Astrocyte (in vitro differentiated cells and primary cell): ENCODE results near the gene BOD1. TPM values are rescaled to one million over a fixed set of nuclear protein-coding genes. Genes with fewer than 3 reads are reported as not detected.

Experiments used
- DNase-seq: peaks from one replicate; pipeline ENCODE4 v3.0.0-alpha.2; 2010; ENCODE audit warnings: low read depth
- FAIRE-seq: peaks from 2 replicates; lab custom pipeline; 2011; peaks lifted over from hg19 to GRCh38; lab: Jason Lieb, UNC
- H2AFZ ChIP-seq: 2 replicates; pipeline ENCODE4 v1.6.0; 2012; ENCODE audit warnings: low read depth, low read length, inconsistent platforms
- H3K27ac ChIP-seq: 2 replicates; pipeline ENCODE4 v1.5.1; 2011; ENCODE audit warnings: low read depth, low read length, inconsistent platforms
- H3K27me3 ChIP-seq: 2 replicates; pipeline ENCODE4 v1.6.0; 2011; ENCODE audit warnings: low read length, inconsistent platforms; ENCODE audit not compliant: insufficient read depth
- H3K36me3 ChIP-seq: 2 replicates; pipeline ENCODE4 v1.5.1; 2011; ENCODE audit warnings: low read length, inconsistent platforms; ENCODE audit not compliant: insufficient read depth
- H3K4me1 ChIP-seq: 2 replicates; pipeline ENCODE4 v1.5.1; 2011; ENCODE audit warnings: low read length, inconsistent platforms; ENCODE audit not compliant: insufficient read depth
- H3K4me2 ChIP-seq: 2 replicates; pipeline ENCODE4 v1.6.0; 2012; ENCODE audit warnings: low read length, inconsistent platforms
- H3K4me3 ChIP-seq: 2 replicates; pipeline ENCODE4 v1.5.1; 2011; ENCODE audit warnings: low read depth, mild to moderate bottlenecking, low read length, inconsistent platforms; ENCODE audit not compliant: insufficient read depth
- H3K79me2 ChIP-seq: 2 replicates; pipeline ENCODE4 v1.6.0; 2012; ENCODE audit warnings: mild to moderate bottlenecking, low read length, inconsistent platforms; ENCODE audit not compliant: insufficient read depth
- H3K9ac ChIP-seq: 2 replicates; pipeline ENCODE4 v1.6.0; 2012; ENCODE audit warnings: mild to moderate bottlenecking, low read length, inconsistent platforms
- H3K9me3 ChIP-seq: 2 replicates; pipeline ENCODE4 v1.5.1; 2012; ENCODE audit warnings: low read depth, mild to moderate bottlenecking, low read length, inconsistent platforms; ENCODE audit not compliant: insufficient read depth
- H4K20me1 ChIP-seq: 2 replicates; pipeline ENCODE4 v1.6.0; 2012; ENCODE audit warnings: low read length, inconsistent platforms; ENCODE audit not compliant: insufficient read depth
- H3K27ac Mint-ChIP-seq: one replicate; pipeline ENCODE4 v1.8.0; 2021; ENCODE audit warnings: mild to moderate bottlenecking, mixed read lengths; ENCODE audit not compliant: unreplicated experiment
- H3K27me3 Mint-ChIP-seq: one replicate; pipeline ENCODE4 v1.8.0; 2021; ENCODE audit warnings: low read depth, mixed read lengths; ENCODE audit not compliant: unreplicated experiment
- H3K36me3 Mint-ChIP-seq: one replicate; pipeline ENCODE4 v1.8.0; 2021; ENCODE audit warnings: low read depth, mixed read lengths; ENCODE audit not compliant: unreplicated experiment
- H3K4me1 Mint-ChIP-seq: one replicate; pipeline ENCODE4 v1.8.0; 2021; ENCODE audit warnings: low read depth, mixed read lengths; ENCODE audit not compliant: unreplicated experiment
- H3K4me3 Mint-ChIP-seq: one replicate; pipeline ENCODE4 v1.8.0; 2021; ENCODE audit warnings: mild to moderate bottlenecking, moderate library complexity, mixed read lengths; ENCODE audit not compliant: unreplicated experiment
- H3K9me3 Mint-ChIP-seq: one replicate; pipeline ENCODE4 v1.8.0; 2021; ENCODE audit warnings: mild to moderate bottlenecking, mixed read lengths; ENCODE audit not compliant: unreplicated experiment
- EZH2 ChIP-seq: IDR thresholded peaks from 2 replicates; pipeline ENCODE4 v1.6.1; 2012; ENCODE audit warnings: mild to moderate bottlenecking, low read length, inconsistent platforms; ENCODE audit not compliant: insufficient read depth
- total RNA-seq: library from RNA; stranded (reverse); gene quantifications from 2 replicates; pipeline ENCODE4 v1.2.1, GENCODE V29; 2021
- TF ChIP-seq, protein P1 (sequence below): IDR thresholded peaks from 2 replicates; pipeline ENCODE4 v1.5.1; 2011; ENCODE audit warnings: low read depth, mild to moderate bottlenecking, inconsistent platforms, low read length, moderate library complexity; ENCODE audit not compliant: insufficient read depth

Gene BOD1
- total RNA-seq, 1 donor from 2014 or later, result 76.8 TPM

DNA sequence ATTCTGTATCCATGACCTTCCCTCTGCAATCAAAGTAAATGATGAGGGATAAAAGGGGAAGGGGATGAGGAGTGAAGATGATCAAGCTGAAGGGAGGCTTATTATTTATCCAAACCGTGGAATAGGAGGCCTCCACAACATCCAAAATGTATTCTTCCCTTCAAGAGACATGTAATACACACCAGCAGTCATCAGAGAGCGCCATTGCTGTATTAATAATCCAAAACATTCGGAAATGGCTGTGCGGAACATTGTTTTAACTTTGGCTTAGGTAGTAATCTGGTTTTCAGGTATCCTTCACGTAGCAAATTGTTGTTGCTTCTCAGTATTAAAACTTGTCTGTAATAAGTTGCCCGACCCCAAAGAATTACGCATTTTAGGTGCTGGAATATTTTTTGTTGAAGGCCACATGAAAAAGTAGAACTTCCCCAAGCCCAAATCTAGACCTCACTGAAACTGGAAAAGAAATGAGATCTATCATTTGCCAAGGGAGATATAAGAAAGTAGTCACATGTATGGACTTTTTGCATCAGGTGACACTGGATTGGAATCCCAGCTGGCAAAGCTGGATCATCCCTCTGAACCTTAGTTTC lies 2.6 kb upstream of the BOD1 start:
- Histone ChIP-seq H3K36me3 (no peaks in the 10 kb centered on the region), H3K9ac (no peak overlapping the region), H3K9me3 (no peaks in the 10 kb centered on the region), H3K79me2 (peaks cover 19% of the 10 kb centered on the region), H3K27me3 (no peaks in the 10 kb centered on the region), H2AFZ (no peak overlapping the region), H3K4me1 (peaks cover 14% of the 10 kb centered on the region), H3K27ac (no peak overlapping the region), H3K4me3 (no peak overlapping the region), H4K20me1 (peaks cover 18% of the 10 kb centered on the region), H3K4me2 (no peak overlapping the region)
- Mint-ChIP-seq H3K4me3 (no peak overlapping the region), H3K4me1 (peaks cover 13% of the 10 kb centered on the region), H3K9me3 (no peaks in the 10 kb centered on the region), H3K27ac (no peak overlapping the region), H3K36me3 (no peaks in the 10 kb centered on the region), H3K27me3 (no peaks in the 10 kb centered on the region)
- TF ChIP-seq, protein P1, sequence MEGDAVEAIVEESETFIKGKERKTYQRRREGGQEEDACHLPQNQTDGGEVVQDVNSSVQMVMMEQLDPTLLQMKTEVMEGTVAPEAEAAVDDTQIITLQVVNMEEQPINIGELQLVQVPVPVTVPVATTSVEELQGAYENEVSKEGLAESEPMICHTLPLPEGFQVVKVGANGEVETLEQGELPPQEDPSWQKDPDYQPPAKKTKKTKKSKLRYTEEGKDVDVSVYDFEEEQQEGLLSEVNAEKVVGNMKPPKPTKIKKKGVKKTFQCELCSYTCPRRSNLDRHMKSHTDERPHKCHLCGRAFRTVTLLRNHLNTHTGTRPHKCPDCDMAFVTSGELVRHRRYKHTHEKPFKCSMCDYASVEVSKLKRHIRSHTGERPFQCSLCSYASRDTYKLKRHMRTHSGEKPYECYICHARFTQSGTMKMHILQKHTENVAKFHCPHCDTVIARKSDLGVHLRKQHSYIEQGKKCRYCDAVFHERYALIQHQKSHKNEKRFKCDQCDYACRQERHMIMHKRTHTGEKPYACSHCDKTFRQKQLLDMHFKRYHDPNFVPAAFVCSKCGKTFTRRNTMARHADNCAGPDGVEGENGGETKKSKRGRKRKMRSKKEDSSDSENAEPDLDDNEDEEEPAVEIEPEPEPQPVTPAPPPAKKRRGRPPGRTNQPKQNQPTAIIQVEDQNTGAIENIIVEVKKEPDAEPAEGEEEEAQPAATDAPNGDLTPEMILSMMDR, result peak; percentile 85
- no peak for TF ChIP-seq EZH2
- no peak for FAIRE-seq
- DNase-seq, result peak; percentile 18

DNA sequence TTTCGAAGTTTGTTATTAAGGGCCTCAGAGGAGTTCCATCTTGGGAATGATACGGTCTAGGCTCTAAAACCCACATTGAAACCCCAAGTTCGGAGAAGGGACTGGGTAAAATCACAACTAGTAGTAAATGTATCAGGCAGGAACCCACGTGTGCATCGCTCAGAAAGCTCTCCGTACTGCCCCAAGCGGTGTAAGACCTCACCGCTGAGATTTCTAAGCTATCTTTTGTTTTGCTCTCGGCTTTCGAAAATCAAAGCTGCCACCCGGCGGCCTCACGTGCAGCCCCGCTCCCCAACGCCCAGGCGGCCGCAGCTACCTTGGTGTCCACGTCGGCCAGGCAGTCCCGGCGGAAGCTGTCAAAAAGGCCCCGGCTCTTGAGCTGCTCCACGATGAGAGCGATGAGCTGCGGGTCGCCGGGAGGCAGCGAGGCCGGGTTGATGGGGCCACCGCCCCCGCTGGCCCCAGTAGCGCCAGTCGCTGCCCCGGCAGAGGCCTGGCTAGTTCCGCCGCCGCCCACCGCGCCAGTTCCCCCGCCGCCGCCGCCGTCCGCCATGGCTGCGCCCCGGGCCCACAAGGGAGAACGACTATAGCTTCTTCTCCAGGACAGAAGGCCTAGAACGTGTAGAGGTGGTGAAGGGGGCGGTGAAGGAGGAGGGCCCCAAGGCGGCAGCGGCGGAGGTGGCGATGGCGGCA lies 420 bp downstream of the BOD1 start:
- Histone ChIP-seq H4K20me1 (peaks cover 48% of the 10 kb centered on the region), H3K9me3 (no peaks in the 10 kb centered on the region), H3K27me3 (no peaks in the 10 kb centered on the region), H3K4me1 (peaks cover 14% of the 10 kb centered on the region), H3K79me2 (peaks cover 49% of the 10 kb centered on the region), H3K36me3 (peaks cover 8% of the 10 kb centered on the region), H3K27ac (peak overlapping the region; percentile 95), H2AFZ (peak overlapping the region; percentile 62), H3K9ac (peak overlapping the region; percentile 96), H3K4me3 (peak overlapping the region; percentile 81), H3K4me2 (peak overlapping the region; percentile 97)
- Mint-ChIP-seq H3K9me3 (no peaks in the 10 kb centered on the region), H3K4me3 (peak overlapping the region; percentile 98), H3K27ac (peak overlapping the region; percentile 79), H3K36me3 (peaks cover 5% of the 10 kb centered on the region), H3K4me1 (peaks cover 21% of the 10 kb centered on the region), H3K27me3 (no peaks in the 10 kb centered on the region)
- no peak for TF ChIP-seq EZH2
- TF ChIP-seq, protein P1, result peak; percentile 75
- peak; percentile 9 for FAIRE-seq
- DNase-seq, result peak; percentile 58

DNA sequence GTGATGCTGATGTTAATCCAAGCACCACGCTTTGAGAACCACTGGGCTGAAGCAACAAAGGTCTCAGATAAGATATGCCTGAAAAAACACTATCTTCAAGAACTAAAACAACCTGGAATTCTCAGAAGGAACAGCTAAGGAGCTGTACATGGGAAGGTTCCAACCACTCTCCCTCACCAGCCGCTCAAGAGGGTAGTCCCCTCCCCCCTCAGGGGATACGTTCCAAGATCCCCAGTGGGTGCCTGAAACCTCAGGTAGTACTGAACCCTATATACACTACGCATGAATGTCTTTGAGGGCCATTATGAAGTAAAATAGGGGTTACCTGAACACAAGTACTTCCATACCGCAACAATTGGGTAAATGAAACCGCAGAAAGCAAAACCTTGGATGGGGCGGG lies 1.9 kb downstream of the BOD1 start:
- no peaks in the 10 kb centered on the region for H3K27me3 ChIP-seq
- peaks cover 15% of the 10 kb centered on the region for H3K36me3 ChIP-seq
- peaks cover 63% of the 10 kb centered on the region for H3K79me2 ChIP-seq
- Mint-ChIP-seq H3K27ac (peak overlapping the region; percentile 19), H3K36me3 (peaks cover 5% of the 10 kb centered on the region), H3K9me3 (no peaks in the 10 kb centered on the region), H3K4me1 (peaks cover 21% of the 10 kb centered on the region), H3K4me3 (peak overlapping the region; percentile 98), H3K27me3 (no peaks in the 10 kb centered on the region)
- H3K4me1 ChIP-seq, result peaks cover 14% of the 10 kb centered on the region
- H3K9ac ChIP-seq, result peak overlapping the region; percentile 96
- no peak for TF ChIP-seq EZH2
- TF ChIP-seq, protein P1, result no peak
- no peaks in the 10 kb centered on the region for H3K9me3 ChIP-seq
- DNase-seq (no peak), FAIRE-seq (no peak)
- peak overlapping the region; percentile 81 for H3K4me3 ChIP-seq
- no peak overlapping the region for H2AFZ ChIP-seq
- H4K20me1 ChIP-seq, result peaks cover 62% of the 10 kb centered on the region
- H3K27ac ChIP-seq, result no peak overlapping the region
- H3K4me2 ChIP-seq, result peak overlapping the region; percentile 97
